Stimulated activated naive B cell treated with anti-CD40 and anti-IgM and Interleukin-4, amounts not matched to agents 10 μg/mL and 1 μg/mL and 100 μg/mL, for 72 hours (primary cell): Measurements from ENCODE around the gene STOX1.
"Not testable (repeated sequence)": the region's sequence is repeated elsewhere in the genome, so short reads cannot be mapped to it uniquely, and the experiment has no call there.

Experiments used
- ATAC-seq, 2 donors: fragments of 150-1000 bp; cut with Tn5 transposase; replicated peaks; 2 replicates each; pipeline ENCODE4 v1.10.0; 2021; ENCODE audit warnings: moderate library complexity in 1 of 2
- DNase-seq: peaks from one replicate; pipeline ENCODE4 v3.0.0; 2021
- H3K27ac Mint-ChIP-seq: one replicate; pipeline ENCODE4 v1.8.0; 2022; ENCODE audit warnings: mild to moderate bottlenecking, mixed read lengths
- H3K27me3 Mint-ChIP-seq, 2 donors: one replicate each; pipeline ENCODE4 v1.8.0; 2022; ENCODE audit warnings: mixed read lengths in 2 of 2
- H3K36me3 Mint-ChIP-seq, 2 donors: one replicate each; pipeline ENCODE4 v1.8.0; 2022; ENCODE audit warnings: mixed read lengths in 2 of 2, mild to moderate bottlenecking in 1 of 2
- H3K4me1 Mint-ChIP-seq, 2 donors: one replicate each; pipeline ENCODE4 v1.8.0; 2022; ENCODE audit warnings: mixed read lengths in 2 of 2, mild to moderate bottlenecking in 1 of 2
- H3K4me3 Mint-ChIP-seq, 2 donors: one replicate each; pipeline ENCODE4 v1.8.0; 2022; ENCODE audit warnings: mild to moderate bottlenecking in 2 of 2, mixed read lengths in 2 of 2, moderate library complexity in 1 of 2
- H3K9me3 Mint-ChIP-seq, 2 donors: one replicate each; pipeline ENCODE4 v1.8.0; 2022; ENCODE audit warnings: mixed read lengths in 2 of 2, mild to moderate bottlenecking in 1 of 2

The STOX1 gene, protein sequence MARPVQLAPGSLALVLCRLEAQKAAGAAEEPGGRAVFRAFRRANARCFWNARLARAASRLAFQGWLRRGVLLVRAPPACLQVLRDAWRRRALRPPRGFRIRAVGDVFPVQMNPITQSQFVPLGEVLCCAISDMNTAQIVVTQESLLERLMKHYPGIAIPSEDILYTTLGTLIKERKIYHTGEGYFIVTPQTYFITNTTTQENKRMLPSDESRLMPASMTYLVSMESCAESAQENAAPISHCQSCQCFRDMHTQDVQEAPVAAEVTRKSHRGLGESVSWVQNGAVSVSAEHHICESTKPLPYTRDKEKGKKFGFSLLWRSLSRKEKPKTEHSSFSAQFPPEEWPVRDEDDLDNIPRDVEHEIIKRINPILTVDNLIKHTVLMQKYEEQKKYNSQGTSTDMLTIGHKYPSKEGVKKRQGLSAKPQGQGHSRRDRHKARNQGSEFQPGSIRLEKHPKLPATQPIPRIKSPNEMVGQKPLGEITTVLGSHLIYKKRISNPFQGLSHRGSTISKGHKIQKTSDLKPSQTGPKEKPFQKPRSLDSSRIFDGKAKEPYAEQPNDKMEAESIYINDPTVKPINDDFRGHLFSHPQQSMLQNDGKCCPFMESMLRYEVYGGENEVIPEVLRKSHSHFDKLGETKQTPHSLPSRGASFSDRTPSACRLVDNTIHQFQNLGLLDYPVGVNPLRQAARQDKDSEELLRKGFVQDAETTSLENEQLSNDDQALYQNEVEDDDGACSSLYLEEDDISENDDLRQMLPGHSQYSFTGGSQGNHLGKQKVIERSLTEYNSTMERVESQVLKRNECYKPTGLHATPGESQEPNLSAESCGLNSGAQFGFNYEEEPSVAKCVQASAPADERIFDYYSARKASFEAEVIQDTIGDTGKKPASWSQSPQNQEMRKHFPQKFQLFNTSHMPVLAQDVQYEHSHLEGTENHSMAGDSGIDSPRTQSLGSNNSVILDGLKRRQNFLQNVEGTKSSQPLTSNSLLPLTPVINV

DNA sequence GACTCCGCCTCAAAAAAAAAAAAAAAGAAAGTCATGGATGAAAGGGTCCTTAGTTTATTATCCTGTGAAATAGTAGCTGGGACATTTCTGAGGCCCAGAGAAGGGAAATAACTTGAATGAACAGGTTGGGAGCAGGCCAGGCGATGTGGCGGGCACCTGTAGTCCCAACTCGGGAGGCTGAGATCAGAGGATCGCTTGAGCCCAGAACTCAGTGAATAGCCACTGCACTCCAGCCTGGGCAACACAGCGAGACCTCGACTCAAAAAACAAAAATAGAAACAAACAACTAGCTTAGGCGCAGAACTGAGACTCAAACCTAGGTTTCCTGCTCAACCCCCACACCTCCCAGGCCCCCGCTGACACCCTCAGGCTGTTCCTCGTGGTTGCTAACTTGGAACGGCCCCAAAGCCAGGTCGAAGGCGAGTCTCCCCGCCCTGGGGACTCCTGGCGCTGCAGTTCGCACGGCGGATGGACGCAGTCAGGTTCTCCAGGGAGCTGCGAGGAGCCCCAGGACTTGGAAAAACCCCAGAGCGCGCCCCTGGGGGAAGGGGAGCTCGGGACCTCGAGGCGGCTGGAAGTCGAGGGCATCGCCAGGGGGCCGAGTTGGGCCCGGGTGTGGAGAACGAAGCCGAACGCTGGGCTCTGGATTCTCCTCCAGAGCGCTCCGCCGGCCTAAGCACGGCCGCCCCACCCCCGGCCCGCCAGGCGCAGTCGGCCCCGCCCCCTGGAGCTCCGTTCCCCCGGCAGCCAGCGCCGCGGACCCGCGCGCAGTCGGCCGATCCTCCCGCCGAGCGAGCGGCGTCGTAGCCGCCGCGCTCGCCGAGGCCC is at the start of gene STOX1:
TSS of gene STOX1 (plus strand) at position 768 of the 828 bp plus-strand sequence. CDS start 93 bp downstream, outside the sequence.
- H3K27ac Mint-ChIP-seq, result peak within 1 kb of the TSS; percentile 67
- ATAC-seq, result peak; percentile 79 to 81

GRCh38 chr10:68781613-68782574 is 45.4 kb upstream of the STOX1 start:
- Mint-ChIP-seq H3K27ac (peak overlapping the region; percentile 92), H3K4me3 (peak overlapping the region; percentile 30 to 67), H3K4me1 (peaks cover 17 to 24% of the 10 kb centered on the region in 2 donors), H3K27me3 (no peaks in the 10 kb centered on the region), H3K9me3 (no peaks in the 10 kb centered on the region), H3K36me3 (peaks cover 48 to 56% of the 10 kb centered on the region in 2 donors)
- DNase-seq (peak; percentile 28), ATAC-seq (peak; percentile 89 to 90)

More for the DNA sequence above, at the start of gene STOX1:
- Mint-ChIP-seq H3K4me1 (no peaks in the 10 kb centered on the region), H3K4me3 (peak within 1 kb of the TSS; percentile 80 to 85), H3K9me3 (no peaks in the 10 kb centered on the region), H3K27me3 (peaks cover 5 to 12% of the 10 kb centered on the region in 2 donors), H3K36me3 (no peaks in the 10 kb centered on the region)
- peak; percentile 25 for DNase-seq

DNA sequence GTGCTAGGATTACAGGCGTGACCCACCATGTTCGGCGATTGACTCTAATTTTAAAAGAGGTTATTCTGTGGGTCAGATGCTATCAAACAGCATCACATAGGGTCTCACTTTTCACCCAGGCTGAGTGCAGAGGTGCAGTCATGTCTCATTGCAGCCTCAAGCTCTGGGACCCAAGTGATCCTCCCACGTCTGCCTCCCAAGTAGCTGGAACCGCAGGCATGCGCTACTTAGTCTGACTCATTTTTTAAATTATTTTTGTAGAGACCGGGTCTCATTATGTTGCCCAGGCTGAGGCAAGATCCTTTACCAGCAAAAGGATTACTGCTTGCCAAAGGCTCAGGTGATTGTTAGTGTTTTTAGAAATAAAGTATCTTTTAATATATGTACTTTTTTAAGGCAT is 42.9 kb upstream of the STOX1 start:
- peaks cover 17 to 24% of the 10 kb centered on the region in 2 donors for H3K4me1 Mint-ChIP-seq
- no peak overlapping the region for H3K4me3 Mint-ChIP-seq
- H3K9me3 Mint-ChIP-seq, result no peaks in the 10 kb centered on the region
- no peak for DNase-seq
- no peak for ATAC-seq
- H3K27ac Mint-ChIP-seq, result no peak overlapping the region
- H3K27me3 Mint-ChIP-seq, result no peaks in the 10 kb centered on the region
- H3K36me3 Mint-ChIP-seq, result peaks cover 45 to 53% of the 10 kb centered on the region in 2 donors

- Mint-ChIP-seq H3K4me1 (peaks cover 0 to under 1% of the 10 kb centered on the region in 2 donors), H3K36me3 (peaks cover 30 to 45% of the 10 kb centered on the region in 2 donors), H3K9me3 (no peaks in the 10 kb centered on the region), H3K27ac (no peak overlapping the region), H3K27me3 (no peaks in the 10 kb centered on the region), H3K4me3 (no peak overlapping the region)
- DNase-seq (no peak), ATAC-seq (no peak)
These were observed 39.5 kb upstream of the STOX1 start for GRCh38 chr10:68787813-68788212.

DNA sequence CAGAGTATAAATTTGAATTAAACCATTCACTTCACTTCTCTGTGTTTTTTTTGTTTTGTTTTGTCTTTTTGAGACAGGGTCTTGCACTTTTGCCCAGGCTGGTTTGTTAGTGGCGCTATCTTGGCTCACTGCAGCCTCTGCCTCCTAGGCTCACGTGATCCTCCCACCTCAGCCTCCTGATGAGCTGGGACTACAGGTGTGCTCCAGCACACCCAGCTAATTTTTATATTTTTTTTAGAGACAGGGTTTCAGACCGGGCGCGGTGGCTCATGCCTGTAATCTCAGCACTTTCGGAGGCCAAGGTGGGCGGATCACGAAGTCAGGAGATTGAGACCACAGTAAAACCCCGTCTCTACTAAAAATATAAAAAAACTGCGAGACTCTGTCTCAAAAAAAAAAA is 36.9 kb upstream of the STOX1 start:
- Mint-ChIP-seq H3K27me3 (no peaks in the 10 kb centered on the region), H3K27ac (no peak overlapping the region), H3K9me3 (no peaks in the 10 kb centered on the region), H3K4me1 (no peaks in the 10 kb centered on the region), H3K36me3 (peaks cover 30 to 40% of the 10 kb centered on the region in 2 donors), H3K4me3 (no peak overlapping the region)
- DNase-seq, result no peak
- ATAC-seq, result no peak

GRCh38 chr10:68792115-68792514 is 35.2 kb upstream of the STOX1 start:
- no peaks in the 10 kb centered on the region for H3K9me3 Mint-ChIP-seq
- no peak overlapping the region for H3K4me3 Mint-ChIP-seq
- no peaks in the 10 kb centered on the region for H3K4me1 Mint-ChIP-seq
- no peak for ATAC-seq
- no peak for DNase-seq
- H3K27me3 Mint-ChIP-seq, result no peaks in the 10 kb centered on the region
- peaks cover 22 to 31% of the 10 kb centered on the region in 2 donors for H3K36me3 Mint-ChIP-seq
- no peak overlapping the region for H3K27ac Mint-ChIP-seq

GRCh38 chr10:68795886-68796532 is 31.3 kb upstream of the STOX1 start:
- Mint-ChIP-seq H3K9me3 (no peaks in the 10 kb centered on the region), H3K4me1 (peaks cover 0 to 9% of the 10 kb centered on the region in 2 donors), H3K4me3 (no peak overlapping the region), H3K27ac (no peak overlapping the region), H3K27me3 (no peaks in the 10 kb centered on the region), H3K36me3 (peaks cover 22 to 27% of the 10 kb centered on the region in 2 donors)
- DNase-seq, result no peak
- no peak for ATAC-seq

DNA sequence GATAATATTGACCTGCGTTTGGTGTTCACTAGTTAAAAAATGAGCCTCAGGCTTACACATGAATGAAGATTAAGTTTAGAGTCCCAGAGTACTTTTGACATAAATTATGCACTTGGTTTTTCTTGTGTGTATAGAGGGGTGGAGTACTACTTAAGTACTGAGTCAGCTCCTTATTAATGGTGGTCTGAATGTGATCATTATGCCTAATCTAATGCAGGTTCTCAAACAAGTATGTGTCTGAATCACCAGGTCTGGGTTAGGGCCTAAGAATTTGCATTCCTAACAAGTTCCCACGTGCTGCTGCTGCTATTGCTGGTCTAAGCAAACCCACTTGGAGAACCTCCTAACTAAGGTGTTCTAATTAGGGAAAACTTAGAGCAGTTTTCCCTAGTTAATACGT is 30.7 kb upstream of the STOX1 start:
- no peak for ATAC-seq
- DNase-seq, result no peak
- H3K27ac Mint-ChIP-seq, result no peak overlapping the region
- peaks cover 22 to 25% of the 10 kb centered on the region in 2 donors for H3K36me3 Mint-ChIP-seq
- peaks cover 0 to 9% of the 10 kb centered on the region in 2 donors for H3K4me1 Mint-ChIP-seq
- no peak overlapping the region for H3K4me3 Mint-ChIP-seq
- no peaks in the 10 kb centered on the region for H3K9me3 Mint-ChIP-seq
- H3K27me3 Mint-ChIP-seq, result no peaks in the 10 kb centered on the region

- Mint-ChIP-seq H3K9me3 (no peaks in the 10 kb centered on the region), H3K4me1 (peaks cover 0 to 9% of the 10 kb centered on the region in 2 donors), H3K4me3 (no peak overlapping the region), H3K36me3 (peaks cover 12 to 13% of the 10 kb centered on the region in 2 donors), H3K27ac (no peak overlapping the region), H3K27me3 (no peaks in the 10 kb centered on the region)
- DNase-seq, result no peak
- ATAC-seq, result no peak
These were observed 27.1 kb upstream of the STOX1 start for GRCh38 chr10:68800211-68800610.

GRCh38 chr10:68804692-68805091 is 22.6 kb upstream of the STOX1 start:
- ATAC-seq, result no peak
- Mint-ChIP-seq H3K27me3 (no peaks in the 10 kb centered on the region), H3K4me3 (no peak overlapping the region), H3K36me3 (no peaks in the 10 kb centered on the region), H3K9me3 (no peaks in the 10 kb centered on the region), H3K4me1 (peaks cover 0 to 9% of the 10 kb centered on the region in 2 donors), H3K27ac (no peak overlapping the region)
- no peak for DNase-seq

GRCh38 chr10:68810830-68811229 is 16.5 kb upstream of the STOX1 start:
- not testable (repeated sequence) for H3K27ac Mint-ChIP-seq

DNA sequence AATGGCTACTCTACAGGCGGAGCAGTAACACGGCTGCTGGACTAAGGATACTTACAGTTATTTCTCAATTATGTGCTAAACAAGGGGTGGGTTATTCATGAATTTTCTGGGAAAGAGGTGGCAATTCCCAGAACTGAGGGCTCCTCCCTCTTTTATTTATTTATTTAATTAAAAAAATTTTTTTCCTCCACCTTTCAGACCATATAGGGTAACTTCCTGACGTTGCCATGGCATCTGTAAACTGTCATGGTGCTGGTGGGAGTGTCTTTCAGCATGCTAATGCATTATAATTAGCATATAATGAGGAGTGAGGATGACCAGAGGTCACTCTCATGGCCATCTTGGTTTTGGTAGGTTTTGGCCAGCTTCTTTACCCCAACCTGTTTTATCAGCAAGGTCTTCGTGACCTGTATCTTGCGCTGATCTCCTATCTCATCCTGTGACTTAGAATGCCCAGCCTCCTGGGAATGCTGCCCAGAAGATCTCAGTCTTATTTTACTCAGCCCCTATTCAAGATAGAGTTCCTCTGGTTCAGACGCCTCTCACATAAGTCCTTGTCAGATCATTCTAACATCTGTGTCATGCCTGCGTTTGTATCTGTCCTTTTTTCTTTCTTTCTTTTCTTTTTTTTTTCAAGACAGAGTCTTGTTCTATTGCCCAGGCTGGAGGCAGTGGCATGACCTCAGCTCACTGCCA is 15.9 kb upstream of the STOX1 start:
- no peaks in the 10 kb centered on the region for H3K36me3 Mint-ChIP-seq
- H3K4me3 Mint-ChIP-seq, result no peak overlapping the region
- H3K9me3 Mint-ChIP-seq, result no peaks in the 10 kb centered on the region
- H3K27me3 Mint-ChIP-seq, result no peaks in the 10 kb centered on the region
- no peak for DNase-seq
- H3K27ac Mint-ChIP-seq, result no peak overlapping the region
- no peaks in the 10 kb centered on the region for H3K4me1 Mint-ChIP-seq
- no peak for ATAC-seq

More at GRCh38 chr10:68810830-68811229, 16.5 kb upstream of the STOX1 start:
- H3K4me1 Mint-ChIP-seq, H3K9me3 Mint-ChIP-seq, H3K4me3 Mint-ChIP-seq, ATAC-seq, DNase-seq, H3K27me3 Mint-ChIP-seq, H3K36me3 Mint-ChIP-seq: not testable (repeated sequence)
